ENCODE measurements around the gene PRLHR.

- TF ChIP-seq TCF12 (IDR thresholded peaks at IDR 0.05) (no peak), RFX5 (IDR thresholded peaks at IDR 0.05; ENCODE audit: low read length) (no peak), EP300 (IDR thresholded peaks at IDR 0.05; ENCODE audit: borderline replicate concordance in 1 of 2, low read depth in 1 of 2, low read length in 1 of 2) (no peak), JUND (IDR thresholded peaks at IDR 0.05) (no peak), CHD2 (IDR thresholded peaks at IDR 0.05; ENCODE audit: low read length, partially characterized antibody) (no peak), POLR2AphosphoS5 (IDR thresholded peaks at IDR 0.05; ENCODE audit: low read depth, low read length) (no peak), ZBTB33 (IDR thresholded peaks at IDR 0.05; ENCODE audit: borderline replicate concordance, low read depth) (no peak), CTCF (IDR thresholded peaks at IDR 0.05) (no peak), GABPA (IDR thresholded peaks at IDR 0.05; ENCODE audit: low read depth) (no peak), TAF1 (IDR thresholded peaks at IDR 0.05; ENCODE audit: borderline replicate concordance, low read depth, low read length) (no peak), SIN3A (IDR thresholded peaks at IDR 0.05; ENCODE audit: borderline replicate concordance, low read depth, low read length) (no peak), RCOR1 (IDR thresholded peaks at IDR 0.05; ENCODE audit: low read length) (no peak)
Observed at GRCh38 chr10:118545381-118545780, 50.1 kb downstream of the PRLHR start.
